CD1c-positive myeloid dendritic cell (primary cell): ENCODE data around the gene GAS7.

Experiments used
- DNase-seq: peaks from one replicate; pipeline ENCODE4 v3.0.0-alpha.2; 2016; ENCODE audit errors: extremely low spot score

Gene GAS7

GRCh38 chr17:9981344-9981915, 217.0 kb downstream of the GAS7 start:
- no peak for DNase-seq

GRCh38 chr17:9979463-9979995, 218.9 kb downstream of the GAS7 start:
- no peak for DNase-seq

DNA sequence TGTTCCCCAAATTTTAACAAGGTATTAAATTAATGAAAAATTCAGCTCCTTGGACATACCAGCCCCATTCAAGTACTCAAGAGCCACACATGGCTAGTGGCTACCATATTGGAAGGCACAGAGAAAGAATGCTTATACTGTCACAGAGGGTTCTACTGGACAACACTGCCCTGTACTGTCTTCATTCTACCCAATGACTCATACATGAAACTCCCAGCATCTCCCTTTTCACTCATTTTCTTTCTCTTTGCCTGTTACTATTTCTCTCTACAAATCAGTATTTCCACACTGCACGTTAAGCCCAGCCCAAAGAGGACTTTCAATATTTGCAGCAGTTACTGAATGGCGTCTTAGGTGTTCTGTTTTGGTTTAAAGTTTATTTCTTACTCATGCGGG, 221.2 kb downstream of the GAS7 start:
- DNase-seq, result no peak

GRCh38 chr17:9976283-9977179, 221.9 kb downstream of the GAS7 start:
- DNase-seq, result peak; percentile 15

GRCh38 chr17:9974448-9975381, 223.7 kb downstream of the GAS7 start:
- DNase-seq, result peak; percentile 78

- no peak for DNase-seq
Observed at GRCh38 chr17:9973669-9974447, 224.5 kb downstream of the GAS7 start.

DNA sequence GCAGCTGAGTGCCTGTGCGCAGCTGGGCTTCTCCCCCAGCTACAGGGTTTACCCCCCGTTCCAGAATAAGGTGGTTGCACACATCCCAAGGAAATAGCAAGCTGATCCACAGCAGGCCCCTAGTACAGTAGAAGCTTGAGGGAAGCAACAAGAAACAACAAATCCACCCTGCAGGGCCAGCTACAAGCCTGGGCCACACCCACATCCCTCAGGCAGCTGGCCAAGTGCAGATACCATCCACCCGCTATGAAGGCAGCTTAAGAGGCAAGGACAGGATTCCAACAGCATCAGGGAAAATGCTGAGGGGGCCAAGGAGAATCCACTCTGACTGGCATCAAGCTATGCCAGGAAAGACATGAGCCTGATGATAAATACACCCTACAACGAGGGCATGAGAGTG, 226.4 kb downstream of the GAS7 start:
- DNase-seq, result no peak

GRCh38 chr17:9969301-9969935, 229.0 kb downstream of the GAS7 start:
- no peak for DNase-seq

GRCh38 chr17:9968881-9969280, 229.5 kb downstream of the GAS7 start:
- DNase-seq, result no peak

DNA sequence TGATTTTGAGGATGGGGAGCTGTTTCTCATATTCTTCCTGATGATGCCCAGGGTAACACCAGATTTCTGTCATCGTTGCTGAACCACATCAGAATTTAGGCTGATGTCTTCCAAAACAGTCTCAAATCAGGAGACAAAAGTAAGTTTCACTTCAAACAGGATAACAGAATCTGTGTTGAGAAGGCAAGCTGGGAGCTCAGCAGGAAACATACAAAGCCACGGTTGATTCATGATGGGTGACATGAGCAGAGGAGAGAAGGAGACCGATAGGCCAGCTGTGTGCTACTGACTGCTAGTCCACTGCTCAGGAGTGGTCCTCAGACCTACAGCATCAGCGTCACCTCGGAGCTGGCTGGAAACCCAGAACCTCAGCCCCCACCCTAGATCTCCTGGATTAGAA, 230.4 kb downstream of the GAS7 start:
- DNase-seq, result no peak

GRCh38 chr17:9959377-9959981, 238.9 kb downstream of the GAS7 start:
- DNase-seq, result peak; percentile 35

DNA sequence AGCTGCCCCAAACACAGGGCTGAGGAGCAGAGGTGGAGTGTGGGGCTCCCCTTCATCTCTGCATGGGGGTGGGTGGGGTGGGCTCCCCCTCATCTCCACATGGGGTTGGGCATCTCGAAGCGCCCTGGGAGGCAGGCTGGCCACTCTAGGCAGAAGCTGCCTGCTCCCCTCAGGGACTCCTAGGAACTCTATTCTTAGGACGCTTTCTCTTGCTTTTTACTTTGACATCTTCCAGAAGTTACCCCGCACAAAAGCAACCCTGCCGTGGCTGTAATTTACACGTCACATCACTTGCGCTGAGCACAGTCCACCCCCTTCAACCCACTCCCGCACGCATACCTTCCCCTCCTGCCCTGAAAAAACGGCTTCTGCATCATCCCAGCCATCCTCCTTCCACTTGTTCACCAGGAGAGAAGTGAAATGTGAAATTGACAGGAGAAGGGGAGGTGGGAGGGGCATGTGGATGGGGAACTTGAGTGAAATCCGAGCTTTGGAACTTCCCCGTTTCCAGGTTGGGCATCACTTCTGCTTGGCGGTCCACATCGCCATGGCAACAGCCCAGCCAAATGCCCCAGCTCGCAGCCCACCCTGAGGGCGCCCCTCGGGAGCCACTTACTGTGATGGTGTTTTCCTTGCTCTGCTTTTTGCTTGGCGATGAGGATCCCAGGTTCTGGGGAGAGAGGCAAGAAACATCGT, 239.7 kb downstream of the GAS7 start:
- DNase-seq, result peak; percentile 79

DNA sequence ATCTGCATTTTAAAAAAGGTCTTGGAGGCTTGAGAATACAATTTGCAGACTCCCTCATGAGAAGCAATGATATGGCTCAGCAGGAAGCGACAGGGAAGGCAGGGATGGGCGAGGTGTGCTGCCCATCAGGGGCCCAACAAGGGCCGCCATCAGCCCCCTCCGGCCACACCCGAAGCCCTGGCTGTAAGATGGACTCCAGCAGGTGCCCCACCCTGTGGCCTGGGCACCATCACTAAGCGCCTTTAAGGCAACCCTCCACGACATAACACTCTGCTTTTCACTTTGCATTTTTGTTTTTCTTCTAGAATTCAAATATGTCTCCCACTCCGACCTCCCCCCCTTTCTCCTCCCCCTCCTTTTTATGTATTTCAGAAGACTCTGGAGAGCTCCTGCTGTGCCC, 241.2 kb downstream of the GAS7 start:
- no peak for DNase-seq

GRCh38 chr17:9956474-9957131, 241.8 kb downstream of the GAS7 start:
- DNase-seq, result no peak

DNA sequence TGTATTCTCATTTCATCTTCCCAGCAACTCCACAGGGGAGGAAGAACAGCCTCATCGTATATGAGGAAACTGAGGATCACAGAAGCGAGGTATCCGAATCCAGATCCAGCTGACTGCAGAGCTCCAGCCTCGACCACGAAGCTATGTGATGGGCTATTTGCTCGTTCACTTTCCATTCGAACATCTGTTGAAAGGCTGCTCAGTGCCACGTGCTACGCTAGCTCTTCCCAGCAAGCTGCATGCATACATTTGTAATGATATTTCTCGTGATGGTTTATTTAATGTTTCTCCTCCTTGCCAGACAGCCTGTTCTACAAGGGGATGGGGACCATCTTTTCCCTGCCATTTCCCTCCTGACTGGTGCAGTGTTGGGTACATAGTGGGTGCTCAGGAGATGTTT, 244.9 kb downstream of the GAS7 start:
- DNase-seq, result no peak

DNA sequence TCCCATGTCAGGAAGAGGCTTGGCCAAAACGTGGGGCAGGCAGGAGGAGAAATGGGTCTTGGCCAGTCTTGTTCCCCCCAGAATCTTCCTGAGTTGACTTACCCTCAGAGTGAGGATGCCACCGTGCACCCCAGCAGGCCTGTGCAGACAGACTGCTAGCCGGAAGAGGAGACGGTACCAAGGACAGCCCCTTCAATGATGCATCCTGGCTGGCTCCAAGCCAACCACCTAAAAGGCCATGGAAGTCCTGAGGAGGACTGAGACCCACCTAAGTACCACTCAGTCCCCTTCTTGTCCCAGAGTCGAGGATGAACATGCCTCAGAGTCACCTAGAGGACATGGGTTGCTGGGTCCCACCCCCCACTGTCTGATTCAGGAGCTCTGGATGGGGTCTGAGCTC, 246.6 kb downstream of the GAS7 start:
- no peak for DNase-seq

GRCh38 chr17:9948928-9949327, 249.5 kb downstream of the GAS7 start:
- DNase-seq, result no peak

DNA sequence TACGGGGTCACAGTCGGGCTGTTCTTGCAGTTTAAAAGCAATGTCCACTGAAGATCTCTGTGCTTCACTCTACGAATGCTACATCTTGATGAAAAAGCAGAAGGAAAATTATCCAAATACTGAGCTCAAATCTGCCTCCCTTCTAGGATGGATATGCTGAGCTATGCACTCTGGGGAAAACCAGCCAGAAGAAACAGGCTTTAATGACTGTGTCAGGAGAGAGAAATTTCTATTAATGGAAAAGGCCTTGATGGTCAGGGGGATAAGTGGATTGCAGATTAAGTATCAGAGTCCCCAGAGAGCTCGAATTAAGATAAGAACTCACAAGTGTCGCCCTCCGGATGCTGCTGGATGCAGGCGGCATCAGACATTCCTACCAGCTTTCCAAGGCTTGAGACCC, 253.7 kb downstream of the GAS7 start:
- DNase-seq, result no peak

DNA sequence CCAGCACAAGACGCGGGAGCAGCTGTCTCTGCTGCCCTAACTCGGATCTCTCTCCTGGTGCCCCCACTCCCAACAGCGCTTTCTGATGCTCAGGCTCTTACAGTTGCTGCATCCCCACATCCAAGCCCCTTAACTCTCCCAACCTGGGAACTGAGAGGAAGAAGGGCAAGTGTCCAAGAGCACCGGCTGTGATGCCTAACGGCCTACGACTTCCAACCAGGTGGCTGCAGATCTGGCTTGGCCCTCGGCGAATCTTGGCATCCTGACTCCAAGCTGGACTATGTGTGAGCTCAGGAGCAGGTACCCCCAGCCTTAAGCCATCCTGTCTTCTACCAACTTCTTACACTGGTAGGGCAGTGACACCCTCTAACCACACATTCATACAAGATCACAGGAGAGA, 255.1 kb downstream of the GAS7 start:
- no peak for DNase-seq
